MM.1S (cell line): ENCODE data around the gene CYB5R3.

Experiments used
- DNase-seq: peaks from one replicate; pipeline ENCODE4 v3.0.0-alpha.2; 2015
- H2AFZ ChIP-seq: fragments of 300-600 bp; sonication (generic); 2 replicates; pipeline ENCODE4 v1.6.0; 2016; ENCODE audit warnings: antibody characterized with exemption, low read length
- H3F3A ChIP-seq: fragments of 300-600 bp; sonication (generic); 2 replicates; pipeline ENCODE4 v1.6.1; 2016; ENCODE audit warnings: mild to moderate bottlenecking, antibody characterized with exemption, low read length, moderate library complexity, mixed read lengths; ENCODE audit not compliant: insufficient read depth
- H3K27ac ChIP-seq: fragments of 300-600 bp; sonication (generic); 2 replicates; pipeline ENCODE4 v1.5.1; 2016; ENCODE audit warnings: mild to moderate bottlenecking, low read length
- H3K27me3 ChIP-seq: fragments of 300-600 bp; sonication (generic); replicated peaks from 2 replicates; pipeline ENCODE4 v1.6.0; 2016; ENCODE audit warnings: low read length; ENCODE audit not compliant: insufficient read depth
- H3K36me3 ChIP-seq: fragments of 300-600 bp; sonication (generic); replicated peaks from 2 replicates; pipeline ENCODE4 v1.6.1; 2016; ENCODE audit warnings: mild to moderate bottlenecking, low read length, mixed read lengths; ENCODE audit not compliant: insufficient read depth
- H3K4me1 ChIP-seq: fragments of 300-600 bp; sonication (generic); 2 replicates; pipeline ENCODE4 v1.6.1; 2016; ENCODE audit warnings: low read length, mixed read lengths
- H3K4me2 ChIP-seq: fragments of 300-600 bp; sonication (generic); 2 replicates; pipeline ENCODE4 v1.6.0; 2016; ENCODE audit warnings: low read depth, low read length
- H3K4me3 ChIP-seq: fragments of 300-600 bp; sonication (generic); 2 replicates; pipeline ENCODE4 v1.5.1; 2016; ENCODE audit warnings: low read length, mixed read lengths
- H3K79me2 ChIP-seq: fragments of 300-600 bp; sonication (generic); 2 replicates; pipeline ENCODE4 v1.6.1; 2016; ENCODE audit warnings: mixed run types, low read length, mixed read lengths
- H3K9ac ChIP-seq: fragments of 300-600 bp; sonication (generic); 2 replicates; pipeline ENCODE4 v1.6.1; 2016; ENCODE audit warnings: low read length, mixed read lengths
- H3K9me2 ChIP-seq: fragments of 300-600 bp; sonication (generic); replicated peaks from 2 replicates; pipeline ENCODE4 v1.6.1; 2016; ENCODE audit warnings: mild to moderate bottlenecking, low read length, mixed read lengths; ENCODE audit not compliant: insufficient read depth
- H3K9me3 ChIP-seq: fragments of 300-600 bp; sonication (generic); replicated peaks from 2 replicates; pipeline ENCODE4 v1.6.1; 2016; ENCODE audit warnings: mild to moderate bottlenecking, low read length, mixed read lengths; ENCODE audit not compliant: insufficient read depth
- H4K20me1 ChIP-seq: fragments of 300-600 bp; sonication (generic); 2 replicates; pipeline ENCODE4 v1.6.1; 2016; ENCODE audit warnings: mild to moderate bottlenecking, low read length, moderate library complexity, mixed read lengths; ENCODE audit not compliant: insufficient read depth
- EZH2 ChIP-seq: fragments of 300-600 bp; sonication (generic); optimal IDR thresholded peaks from 2 replicates; pipeline ENCODE3; 2017; ENCODE audit warnings: low read depth, mild to moderate bottlenecking, antibody characterized with exemption, low read length, mixed read lengths
- EZH2phosphoT487 ChIP-seq: fragments of 300-600 bp; sonication (generic); IDR thresholded peaks from 2 replicates; pipeline ENCODE4 v1.6.1; 2018; ENCODE audit warnings: antibody characterized with exemption, low read length
- TF ChIP-seq, protein P1 (sequence below): fragments of 300-600 bp; sonication (generic); IDR thresholded peaks from 2 replicates; pipeline ENCODE4 v1.5.1; 2016; ENCODE audit warnings: antibody characterized with exemption, low read length, mixed read lengths

Gene CYB5R3

DNA sequence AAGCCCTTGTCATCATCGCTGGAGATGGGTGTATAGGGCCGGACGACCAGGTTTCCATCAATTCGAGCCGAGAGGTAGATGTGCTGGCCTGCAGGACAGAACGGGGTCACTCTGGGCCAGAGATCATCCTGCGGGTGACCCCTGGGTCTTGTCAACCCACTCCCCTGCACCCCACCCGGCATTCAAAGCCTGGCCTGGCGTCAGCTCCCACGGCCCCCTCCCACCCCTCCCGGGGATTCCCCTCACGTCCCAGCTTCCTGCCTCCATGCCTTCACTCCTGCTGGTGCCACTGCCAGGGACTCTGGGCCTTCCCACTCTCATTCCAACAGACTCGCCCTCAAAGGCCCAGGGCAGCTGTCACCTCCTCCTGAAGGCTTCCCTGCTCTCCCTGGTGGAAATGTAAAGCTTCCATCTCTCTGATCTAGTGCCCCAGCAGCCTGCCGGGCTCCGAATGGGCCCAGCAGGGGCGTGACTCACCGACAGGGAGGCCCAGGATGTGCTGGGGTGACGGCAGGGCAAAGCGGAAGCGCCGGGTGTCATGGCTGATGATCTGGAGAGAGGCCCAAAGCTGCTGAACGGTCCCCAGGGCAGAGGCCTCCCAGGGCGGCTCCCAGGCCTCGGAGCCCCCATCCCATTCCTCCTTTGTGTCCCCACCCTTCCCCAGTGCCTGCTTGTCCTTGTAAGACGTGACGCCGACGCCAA, 18.1 kb downstream of the CYB5R3 start:
- no peak overlapping the region for H3K27ac ChIP-seq
- no peak for DNase-seq
- H3K36me3 ChIP-seq: no peaks in the 10 kb centered on the region
- H3K4me2 ChIP-seq: no peak overlapping the region
- TF ChIP-seq, protein P1, sequence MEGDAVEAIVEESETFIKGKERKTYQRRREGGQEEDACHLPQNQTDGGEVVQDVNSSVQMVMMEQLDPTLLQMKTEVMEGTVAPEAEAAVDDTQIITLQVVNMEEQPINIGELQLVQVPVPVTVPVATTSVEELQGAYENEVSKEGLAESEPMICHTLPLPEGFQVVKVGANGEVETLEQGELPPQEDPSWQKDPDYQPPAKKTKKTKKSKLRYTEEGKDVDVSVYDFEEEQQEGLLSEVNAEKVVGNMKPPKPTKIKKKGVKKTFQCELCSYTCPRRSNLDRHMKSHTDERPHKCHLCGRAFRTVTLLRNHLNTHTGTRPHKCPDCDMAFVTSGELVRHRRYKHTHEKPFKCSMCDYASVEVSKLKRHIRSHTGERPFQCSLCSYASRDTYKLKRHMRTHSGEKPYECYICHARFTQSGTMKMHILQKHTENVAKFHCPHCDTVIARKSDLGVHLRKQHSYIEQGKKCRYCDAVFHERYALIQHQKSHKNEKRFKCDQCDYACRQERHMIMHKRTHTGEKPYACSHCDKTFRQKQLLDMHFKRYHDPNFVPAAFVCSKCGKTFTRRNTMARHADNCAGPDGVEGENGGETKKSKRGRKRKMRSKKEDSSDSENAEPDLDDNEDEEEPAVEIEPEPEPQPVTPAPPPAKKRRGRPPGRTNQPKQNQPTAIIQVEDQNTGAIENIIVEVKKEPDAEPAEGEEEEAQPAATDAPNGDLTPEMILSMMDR: no peak
- TF ChIP-seq EZH2phosphoT487 (no peak), EZH2 (no peak)
- no peak overlapping the region for H2AFZ ChIP-seq
- H3F3A ChIP-seq: no peaks in the 10 kb centered on the region
- H3K9me3 ChIP-seq: no peaks in the 10 kb centered on the region
- H3K9ac ChIP-seq: no peak overlapping the region
- H3K79me2 ChIP-seq: no peaks in the 10 kb centered on the region
- H3K27me3 ChIP-seq: no peaks in the 10 kb centered on the region
- no peaks in the 10 kb centered on the region for H3K4me1 ChIP-seq
- no peaks in the 10 kb centered on the region for H4K20me1 ChIP-seq
- no peak overlapping the region for H3K4me3 ChIP-seq
- no peaks in the 10 kb centered on the region for H3K9me2 ChIP-seq

DNA sequence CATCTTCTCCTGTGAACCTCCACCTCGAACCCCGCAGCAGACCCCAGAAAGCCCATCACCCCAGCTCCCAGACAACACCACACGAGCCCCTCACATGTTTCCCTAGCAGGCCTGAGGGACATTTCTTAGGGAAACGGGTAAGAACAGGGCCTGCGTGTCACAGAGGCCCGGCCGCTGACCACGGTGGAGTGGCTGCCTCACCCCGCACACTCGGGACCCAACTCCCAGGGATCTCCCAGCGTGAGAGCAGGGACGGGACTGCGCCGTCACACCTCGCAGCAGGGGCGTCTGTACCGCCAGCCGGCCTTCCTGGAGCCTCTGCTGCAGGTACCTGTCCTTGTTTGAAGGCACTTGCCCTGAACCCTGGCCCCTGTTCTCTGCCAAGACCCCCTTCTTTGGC, 19.0 kb downstream of the CYB5R3 start:
- no peaks in the 10 kb centered on the region for H3K79me2 ChIP-seq
- H3K36me3 ChIP-seq: no peaks in the 10 kb centered on the region
- no peaks in the 10 kb centered on the region for H3K27me3 ChIP-seq
- H3K9me2 ChIP-seq: no peaks in the 10 kb centered on the region
- no peak overlapping the region for H3K9ac ChIP-seq
- no peaks in the 10 kb centered on the region for H3K4me1 ChIP-seq
- no peak overlapping the region for H3K4me3 ChIP-seq
- H3K27ac ChIP-seq: no peak overlapping the region
- H3K9me3 ChIP-seq: no peaks in the 10 kb centered on the region
- no peak overlapping the region for H3K4me2 ChIP-seq
- no peak overlapping the region for H2AFZ ChIP-seq
- no peak for DNase-seq
- H3F3A ChIP-seq: no peaks in the 10 kb centered on the region
- TF ChIP-seq EZH2phosphoT487 (no peak), EZH2 (no peak)
- TF ChIP-seq, protein P1: no peak
- H4K20me1 ChIP-seq: no peaks in the 10 kb centered on the region

DNA sequence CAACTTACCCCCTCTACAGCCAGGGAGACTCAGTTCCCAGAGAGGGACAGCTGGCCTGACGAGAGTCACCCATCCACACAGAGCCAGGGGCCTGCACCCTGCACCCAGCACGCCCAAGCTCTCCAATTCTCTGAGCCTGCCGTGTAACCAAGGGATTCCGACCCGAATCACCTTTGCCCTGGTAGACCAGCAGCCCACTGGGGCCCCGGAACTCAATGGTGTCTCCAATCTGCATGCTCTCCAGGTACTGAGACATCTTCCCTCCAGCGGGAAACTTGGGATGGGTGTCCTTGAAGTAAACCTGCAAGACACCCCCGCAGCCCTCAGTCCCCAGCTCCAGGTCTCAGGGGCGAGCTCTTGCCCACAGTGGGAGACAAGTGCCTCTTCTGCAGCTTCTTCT, 21.2 kb downstream of the CYB5R3 start:
- no peak overlapping the region for H3K4me3 ChIP-seq
- H3K4me2 ChIP-seq: no peak overlapping the region
- H3K36me3 ChIP-seq: no peaks in the 10 kb centered on the region
- no peak overlapping the region for H3K27ac ChIP-seq
- no peak overlapping the region for H2AFZ ChIP-seq
- H3K27me3 ChIP-seq: no peaks in the 10 kb centered on the region
- peaks cover 11% of the 10 kb centered on the region for H3K4me1 ChIP-seq
- H3F3A ChIP-seq: peaks cover 11% of the 10 kb centered on the region
- no peak for DNase-seq
- no peak overlapping the region for H3K9ac ChIP-seq
- H3K9me3 ChIP-seq: no peaks in the 10 kb centered on the region
- TF ChIP-seq EZH2phosphoT487 (no peak), EZH2 (no peak)
- TF ChIP-seq, protein P1: no peak
- H3K9me2 ChIP-seq: no peaks in the 10 kb centered on the region
- H3K79me2 ChIP-seq: no peaks in the 10 kb centered on the region
- no peaks in the 10 kb centered on the region for H4K20me1 ChIP-seq
